Measurements from ENCODE around the gene CCDC88A. TPM values are rescaled to one million over a fixed set of nuclear protein-coding genes. Genes with fewer than 3 reads are reported as not detected.
"Not testable (repeated sequence)": the region's sequence is repeated elsewhere in the genome, so short reads cannot be mapped to it uniquely, and the experiment has no call there.

Gene CCDC88A
- total RNA-seq, 1 donor from 2014 or later: 99.4 TPM

- DNase-seq (ENCODE audit: low read depth): no peak
Observed at GRCh38 chr2:55391155-55391554, 28.5 kb downstream of the CCDC88A start.

GRCh38 chr2:55385516-55385915 is 34.1 kb downstream of the CCDC88A start:
- not testable (repeated sequence) for DNase-seq (ENCODE audit: low read depth)

- DNase-seq (ENCODE audit: low read depth): no peak
Observed at GRCh38 chr2:55384786-55385185, 34.9 kb downstream of the CCDC88A start.

DNA sequence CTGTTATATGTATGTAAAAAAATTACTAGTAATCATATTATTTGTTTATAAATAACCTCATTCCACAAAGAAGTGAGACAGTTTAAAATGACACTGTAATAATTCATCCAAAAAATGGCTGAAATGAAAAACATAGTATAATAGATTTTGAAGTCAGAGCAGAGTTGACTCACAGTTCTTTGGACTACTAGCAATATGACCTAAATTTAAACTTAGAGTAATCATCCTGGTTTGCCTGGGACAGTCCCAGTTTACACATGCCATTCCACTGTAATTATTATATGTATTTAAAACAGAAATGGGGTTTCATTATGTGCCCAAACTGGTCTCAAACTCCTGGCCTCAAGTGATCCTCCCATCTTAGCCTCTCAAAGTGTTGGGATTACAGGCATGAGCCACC is 48.3 kb downstream of the CCDC88A start:
- DNase-seq (ENCODE audit: low read depth): peak; percentile 38

DNA sequence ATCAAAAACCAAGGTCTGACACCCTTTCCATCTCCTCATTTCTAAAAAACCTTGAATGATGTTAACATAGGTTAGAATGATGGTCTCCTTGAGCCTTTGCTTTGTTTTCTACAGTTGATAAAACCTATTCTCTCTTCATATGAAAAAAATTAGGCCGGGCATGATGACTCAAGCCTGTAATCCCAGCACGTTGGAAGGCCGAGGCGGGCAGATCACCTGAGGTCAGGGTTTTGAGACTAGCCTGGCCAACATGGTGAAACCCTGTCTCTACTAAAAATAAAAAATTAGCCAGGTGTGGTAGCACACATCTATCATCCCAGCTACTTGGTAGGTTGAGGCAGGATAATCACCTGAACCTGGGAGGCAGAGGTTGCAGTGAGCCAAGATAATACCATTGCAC is 49.4 kb downstream of the CCDC88A start:
- no peak for DNase-seq (ENCODE audit: low read depth)

DNA sequence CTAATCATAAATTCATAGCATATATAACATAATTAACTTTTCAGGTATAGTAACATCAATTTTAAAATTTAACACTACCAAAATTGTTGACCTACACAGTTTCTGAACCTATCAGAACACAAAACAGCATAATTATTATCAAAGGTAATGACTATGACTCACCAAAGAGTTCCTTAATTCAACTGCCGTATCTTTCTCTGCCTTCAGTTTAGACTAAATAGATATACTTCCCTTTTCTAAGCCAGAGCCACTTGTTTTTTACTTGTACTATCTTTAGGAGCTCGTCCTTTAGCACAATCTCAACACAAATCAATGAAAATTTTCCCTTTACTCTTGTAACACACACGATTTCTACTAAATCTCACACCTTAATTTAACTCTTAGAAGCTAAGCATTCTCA is 54.4 kb downstream of the CCDC88A start:
- DNase-seq (ENCODE audit: low read depth): no peak

GRCh38 chr2:55364189-55365055 is 55.2 kb downstream of the CCDC88A start:
- DNase-seq (ENCODE audit: low read depth): peak; percentile 76

DNA sequence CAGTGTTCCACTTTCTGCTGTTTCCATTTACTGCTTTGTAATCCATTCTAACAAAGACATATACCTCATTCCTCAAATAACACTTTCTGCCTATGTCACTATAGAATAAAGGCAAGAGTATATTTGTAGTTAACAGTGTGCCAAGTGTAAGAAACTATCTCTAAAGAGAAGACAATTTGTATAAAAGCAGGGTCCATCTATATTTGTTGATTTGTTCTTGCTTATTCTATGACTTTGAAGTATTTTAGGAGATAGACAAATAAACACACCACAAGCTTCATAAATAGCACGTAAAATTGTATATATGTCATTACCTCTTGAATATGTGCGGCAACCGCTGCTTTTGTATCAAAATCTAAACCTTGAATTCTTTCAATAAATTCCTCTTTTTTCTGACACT is 56.0 kb downstream of the CCDC88A start:
- DNase-seq (ENCODE audit: low read depth): no peak

DNA sequence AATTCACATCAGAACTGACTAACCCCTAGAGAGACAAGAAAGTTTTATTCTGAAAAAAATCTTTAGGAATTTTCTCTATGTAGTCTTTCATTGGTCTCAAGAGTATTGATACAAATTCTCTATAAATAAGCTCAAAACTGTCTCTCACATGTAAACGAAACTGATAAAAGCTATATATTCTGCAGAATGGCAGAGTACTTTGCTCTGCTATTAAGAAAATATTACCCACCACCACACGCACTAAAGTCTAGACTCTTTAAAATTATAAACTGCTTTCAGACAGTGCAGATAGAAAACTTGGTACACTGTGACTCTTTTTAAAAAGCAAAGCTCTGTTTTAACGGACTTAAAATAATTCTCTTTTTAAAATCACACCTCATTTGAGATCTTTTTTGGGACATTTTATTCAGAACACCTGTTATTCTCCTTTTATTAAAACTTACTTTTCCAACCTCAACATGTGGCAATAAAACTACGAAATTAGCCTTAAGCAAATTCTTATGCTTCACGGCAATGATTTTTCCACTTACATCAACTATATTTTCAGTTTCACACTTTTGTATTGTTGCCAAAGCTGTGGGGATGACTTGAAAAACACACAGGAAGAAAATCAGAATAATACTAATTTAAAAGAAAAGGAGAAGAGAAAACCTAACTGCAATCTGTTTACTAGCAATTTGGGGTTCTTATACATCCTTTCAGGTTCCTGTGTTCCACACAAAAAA is 58.0 kb downstream of the CCDC88A start:
- no peak for DNase-seq (ENCODE audit: low read depth)

GRCh38 chr2:55358451-55358850 is 61.2 kb downstream of the CCDC88A start:
- DNase-seq (ENCODE audit: low read depth): no peak

DNA sequence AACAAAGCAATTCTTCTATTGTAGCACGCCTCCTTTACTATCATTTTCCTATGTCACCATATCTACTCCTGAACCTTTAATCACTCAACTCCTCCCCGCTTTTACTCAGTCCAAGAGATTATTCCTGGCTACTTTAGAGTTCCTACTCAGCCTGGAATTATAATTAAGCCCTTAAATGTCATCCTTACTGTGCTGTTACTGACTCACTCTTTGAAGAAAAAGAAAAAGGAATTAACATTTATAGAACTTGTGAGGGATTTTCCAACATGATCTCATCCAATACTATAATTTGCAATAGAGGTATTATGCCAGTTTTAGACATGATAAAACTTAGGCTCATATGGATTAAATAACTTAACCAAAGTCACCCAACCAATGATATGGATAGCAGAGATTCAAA is 61.7 kb downstream of the CCDC88A start:
- no peak for DNase-seq (ENCODE audit: low read depth)

GRCh38 chr2:55357164-55357563 is 62.5 kb downstream of the CCDC88A start:
- no peak for DNase-seq (ENCODE audit: low read depth)

DNA sequence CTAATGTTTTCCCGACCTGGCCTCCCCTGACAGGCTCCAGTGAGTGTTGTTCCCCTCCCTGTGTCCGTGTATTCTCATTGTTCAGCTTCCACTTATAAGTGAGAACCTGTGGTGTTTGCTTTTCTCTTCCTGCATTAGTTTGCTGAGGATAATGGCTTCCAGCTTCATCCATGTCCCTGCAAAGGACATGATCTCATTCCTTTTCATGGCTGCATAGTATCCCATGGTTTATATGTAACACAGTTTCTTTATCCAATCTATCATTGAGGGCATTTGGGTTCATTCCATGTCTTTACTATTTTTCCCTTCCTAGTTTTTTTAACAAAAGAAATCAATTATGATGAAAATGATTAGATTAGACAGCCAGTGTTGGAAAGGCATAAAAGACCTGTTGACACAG is 63.5 kb downstream of the CCDC88A start:
- DNase-seq (ENCODE audit: low read depth): not testable (repeated sequence)

DNA sequence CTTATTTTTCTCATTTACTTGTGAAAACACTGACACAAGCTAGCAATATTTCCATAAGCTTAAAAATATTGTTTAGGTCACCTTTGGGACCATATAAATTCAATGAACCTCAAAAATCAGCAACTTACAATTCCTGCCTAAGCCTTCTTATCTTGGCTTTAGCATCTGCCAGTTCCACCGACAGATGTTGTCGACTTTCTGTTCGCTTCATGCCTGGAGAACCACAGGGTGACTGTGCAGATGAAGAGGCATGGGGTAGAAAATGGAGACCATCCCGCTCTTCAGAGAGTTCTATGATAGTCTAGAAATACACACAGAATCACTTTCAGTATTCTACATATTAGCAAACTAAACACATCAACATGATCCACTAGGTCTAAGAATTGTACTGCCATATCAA is 64.2 kb downstream of the CCDC88A start:
- no peak for DNase-seq (ENCODE audit: low read depth)

GRCh38 chr2:55351672-55352071 is 68.0 kb downstream of the CCDC88A start:
- DNase-seq (ENCODE audit: low read depth): no peak

- DNase-seq (ENCODE audit: low read depth): no peak
Observed at GRCh38 chr2:55345064-55345463, 74.6 kb downstream of the CCDC88A start.

GRCh38 chr2:55338268-55338667 is 81.4 kb downstream of the CCDC88A start:
- no peak for DNase-seq (ENCODE audit: low read depth)

GRCh38 chr2:55334728-55335127 is 84.9 kb downstream of the CCDC88A start:
- no peak for DNase-seq (ENCODE audit: low read depth)

DNA sequence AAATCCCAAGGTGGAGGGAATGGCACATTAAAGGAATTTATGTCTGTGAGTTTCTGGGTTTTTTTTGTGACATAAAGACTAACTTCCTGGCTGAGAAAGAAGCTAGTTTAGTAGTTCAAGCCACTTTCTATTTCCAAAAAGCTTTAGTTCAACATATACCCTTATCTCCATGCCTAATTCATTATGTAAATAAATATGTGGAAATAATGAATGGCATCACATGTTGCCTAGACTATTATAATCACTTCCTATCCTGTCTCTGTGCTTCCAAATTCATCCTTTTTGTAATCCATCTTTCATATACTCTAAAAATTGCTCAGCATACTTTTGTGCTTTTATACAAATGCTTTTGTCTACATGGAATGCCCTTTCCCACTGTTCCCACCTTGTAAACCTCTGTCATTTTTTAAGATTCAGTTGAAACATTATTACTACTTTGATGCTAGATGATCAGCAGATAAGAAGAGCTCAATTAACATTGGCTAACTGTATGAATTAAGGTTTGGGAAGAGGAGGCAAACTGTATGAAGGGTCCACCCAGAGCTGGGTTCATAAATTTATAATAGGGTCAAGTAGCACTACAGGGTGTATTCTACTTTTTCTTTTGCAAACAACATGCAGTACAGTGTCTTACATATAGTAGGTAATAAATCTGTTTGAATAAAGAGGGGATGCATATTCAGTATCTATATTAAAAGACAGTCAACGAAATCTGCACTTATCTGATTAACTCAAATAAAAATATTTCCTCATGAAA is 88.9 kb downstream of the CCDC88A start:
- DNase-seq (ENCODE audit: low read depth): no peak

DNA sequence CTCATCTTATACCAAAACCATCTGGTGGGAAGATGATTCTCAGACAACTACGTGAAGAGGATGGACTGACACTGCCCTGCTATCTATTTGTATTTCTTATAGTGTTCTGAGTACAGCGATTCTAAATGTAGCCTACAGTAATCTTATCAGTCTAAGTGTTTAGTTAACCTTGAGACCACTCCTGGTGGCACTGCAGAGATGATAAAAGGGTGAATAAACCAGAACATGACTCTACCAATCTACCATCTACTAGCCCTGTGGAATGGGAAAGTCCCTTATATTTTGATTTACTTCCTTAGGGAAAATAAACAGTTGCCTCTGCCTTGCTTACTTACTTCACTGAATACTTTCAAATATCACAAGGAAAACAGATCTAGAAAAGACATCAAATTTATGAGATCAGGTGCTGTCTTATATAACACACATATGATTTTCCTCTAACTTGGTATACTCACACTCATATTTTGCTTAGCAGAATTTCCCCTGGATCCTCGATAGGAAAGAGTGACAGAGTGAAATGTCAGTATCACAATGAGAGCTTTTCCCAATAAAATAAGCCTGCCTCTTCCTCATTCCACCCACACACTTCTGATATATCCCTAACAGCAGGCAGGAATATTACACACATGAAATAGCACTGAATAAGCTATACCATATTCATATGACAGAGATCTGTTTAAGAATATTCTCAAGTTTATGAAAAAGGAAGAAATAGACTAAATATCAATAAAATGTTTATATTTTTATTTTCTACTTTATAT is 92.0 kb downstream of the CCDC88A start:
- no peak for DNase-seq (ENCODE audit: low read depth)

- DNase-seq (ENCODE audit: low read depth): no peak
Observed at GRCh38 chr2:55314985-55315384, 104.7 kb downstream of the CCDC88A start.

All from myocyte (in vitro differentiated cells).